ENCODE results near the gene TMEM62.
"Not testable (repeated sequence)": the region's sequence is repeated elsewhere in the genome, so short reads cannot be mapped to it uniquely, and the experiment has no call there.

TMEM62 gene

GRCh38 chr15:43210807-43211206, 77.4 kb downstream of the TMEM62 start:
- DNase-seq = no peak

- no peak for DNase-seq
Measured at GRCh38 chr15:43211224-43211735, 77.9 kb downstream of the TMEM62 start.

- DNase-seq = no peak
Measured at GRCh38 chr15:43212299-43212698, 78.9 kb downstream of the TMEM62 start.

GRCh38 chr15:43212951-43213350, 79.6 kb downstream of the TMEM62 start:
- DNase-seq = no peak

- no peak for DNase-seq
Measured at GRCh38 chr15:43213466-43213865, 80.1 kb downstream of the TMEM62 start.

- no peak for DNase-seq
Measured at GRCh38 chr15:43214169-43214568, 80.8 kb downstream of the TMEM62 start.

GRCh38 chr15:43214592-43215295, 81.4 kb downstream of the TMEM62 start:
- DNase-seq = no peak

- peak; percentile 17 for DNase-seq
Measured at GRCh38 chr15:43215961-43216360, 82.6 kb downstream of the TMEM62 start.

GRCh38 chr15:43218908-43219706, 85.7 kb downstream of the TMEM62 start:
- DNase-seq = no peak

- no peak for DNase-seq
Measured at GRCh38 chr15:43219929-43220928, 86.8 kb downstream of the TMEM62 start.

GRCh38 chr15:43220991-43221403, 87.6 kb downstream of the TMEM62 start, which contains the start of gene EPB42:
EPB42 (minus strand) TSS chr15:43221018; CDS start chr15:43220825, 193 bp downstream.
- DNase-seq = no peak

- DNase-seq = no peak
Measured at GRCh38 chr15:43221422-43221821, 88.0 kb downstream of the TMEM62 start.

GRCh38 chr15:43225201-43225949, 92.0 kb downstream of the TMEM62 start:
- no peak for DNase-seq

- not testable (repeated sequence) for DNase-seq
Measured at GRCh38 chr15:43225950-43226255, 92.5 kb downstream of the TMEM62 start.

- no peak for DNase-seq
Measured at GRCh38 chr15:43226436-43227305, 93.3 kb downstream of the TMEM62 start.

GRCh38 chr15:43229977-43230376, 96.6 kb downstream of the TMEM62 start:
- no peak for DNase-seq

GRCh38 chr15:43230640-43231115, 97.3 kb downstream of the TMEM62 start:
- no peak for DNase-seq

GRCh38 chr15:43232289-43232874, 99.0 kb downstream of the TMEM62 start:
- DNase-seq = no peak
